Gastroesophageal sphincter (tissue), 3 donors: ENCODE results near the gene MET.

ENCODE experiments used
- EP300 ChIP-seq: sonication (generic); formaldehyde crosslinking; IDR thresholded peaks from one replicate; pipeline ENCODE4 v1.6.1; 2017; ENCODE audit warnings: antibody characterized with exemption, mild to moderate bottlenecking
- POLR2A ChIP-seq, 2 donors: fragments of 450-650 bp; IDR thresholded peaks; one replicate each; pipeline ENCODE4 v1.6.1; 2017; ENCODE audit warnings: antibody characterized with exemption in 2 of 2, mild to moderate bottlenecking in 2 of 2, moderate library complexity in 1 of 2
- POLR2AphosphoS5 ChIP-seq: sonication (generic); formaldehyde crosslinking; IDR thresholded peaks from one replicate; pipeline ENCODE4 v1.6.1; 2017; ENCODE audit warnings: antibody characterized with exemption
- TF ChIP-seq, protein P1 (sequence below), 4 experiments: fragments of 200-600 bp in 2 of 4; fragments of 450-650 bp in 2 of 4; sonication (generic) in 1 of 4; IDR thresholded peaks; one replicate each; pipeline ENCODE4 v1.5.1; 2017 to 2019; ENCODE audit warnings: antibody characterized with exemption in 4 of 4, mild to moderate bottlenecking in 2 of 4, moderate library complexity in 2 of 4

DNA sequence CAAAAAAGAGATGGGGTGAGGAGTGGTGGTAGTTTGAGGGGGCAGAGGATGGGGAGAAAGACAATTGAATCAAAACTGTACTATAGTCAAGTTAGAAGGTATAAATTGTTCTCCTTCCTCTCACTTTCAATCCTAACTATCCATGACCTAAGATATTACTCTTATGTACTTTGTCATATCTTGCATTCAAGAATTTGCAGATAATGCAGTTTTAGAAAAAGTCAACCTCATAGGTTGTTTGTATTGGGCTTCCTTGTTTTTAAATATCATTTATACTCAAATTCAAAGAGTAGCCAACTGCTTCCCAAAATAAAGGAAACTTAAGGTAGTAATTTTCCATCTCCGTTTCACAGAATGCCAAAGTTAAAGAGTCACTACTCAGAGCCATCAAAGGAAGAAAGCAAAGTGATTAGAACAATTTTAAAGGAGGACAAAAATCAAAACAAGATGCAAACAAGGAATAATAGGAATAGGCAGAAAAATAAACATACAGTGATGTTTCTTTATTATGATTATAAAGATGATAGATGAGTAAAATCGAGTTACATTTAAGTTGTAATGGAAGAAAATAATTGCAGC lies 32.7 kb downstream of the MET start:
- TF ChIP-seq POLR2A (IDR thresholded peaks at IDR 0.05) (no peak), POLR2AphosphoS5 (no peak), EP300 (no peak)
- TF ChIP-seq, protein P1, sequence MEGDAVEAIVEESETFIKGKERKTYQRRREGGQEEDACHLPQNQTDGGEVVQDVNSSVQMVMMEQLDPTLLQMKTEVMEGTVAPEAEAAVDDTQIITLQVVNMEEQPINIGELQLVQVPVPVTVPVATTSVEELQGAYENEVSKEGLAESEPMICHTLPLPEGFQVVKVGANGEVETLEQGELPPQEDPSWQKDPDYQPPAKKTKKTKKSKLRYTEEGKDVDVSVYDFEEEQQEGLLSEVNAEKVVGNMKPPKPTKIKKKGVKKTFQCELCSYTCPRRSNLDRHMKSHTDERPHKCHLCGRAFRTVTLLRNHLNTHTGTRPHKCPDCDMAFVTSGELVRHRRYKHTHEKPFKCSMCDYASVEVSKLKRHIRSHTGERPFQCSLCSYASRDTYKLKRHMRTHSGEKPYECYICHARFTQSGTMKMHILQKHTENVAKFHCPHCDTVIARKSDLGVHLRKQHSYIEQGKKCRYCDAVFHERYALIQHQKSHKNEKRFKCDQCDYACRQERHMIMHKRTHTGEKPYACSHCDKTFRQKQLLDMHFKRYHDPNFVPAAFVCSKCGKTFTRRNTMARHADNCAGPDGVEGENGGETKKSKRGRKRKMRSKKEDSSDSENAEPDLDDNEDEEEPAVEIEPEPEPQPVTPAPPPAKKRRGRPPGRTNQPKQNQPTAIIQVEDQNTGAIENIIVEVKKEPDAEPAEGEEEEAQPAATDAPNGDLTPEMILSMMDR (IDR thresholded peaks at IDR 0.05): no peak
